GM06990 (cell line): ENCODE results near the gene TBC1D22B.

ENCODE experiments used
- DNase-seq: peaks from one replicate; pipeline ENCODE4 v3.0.0-alpha.2; 2011; ENCODE audit not compliant: insufficient read length; ENCODE audit errors: extremely low read depth
- H3K27me3 ChIP-seq: replicated peaks from 2 replicates; pipeline ENCODE4 v1.6.0; 2011; ENCODE audit warnings: low read length; ENCODE audit not compliant: control insufficient read depth, insufficient read depth
- H3K36me3 ChIP-seq: 2 replicates; pipeline ENCODE4 v1.5.1; 2011; ENCODE audit warnings: low read length; ENCODE audit not compliant: control insufficient read depth, insufficient read depth
- H3K4me3 ChIP-seq: replicated peaks from 2 replicates; pipeline ENCODE4 v1.5.1; 2011; ENCODE audit warnings: low read depth, mild to moderate bottlenecking, control low read depth, low read length
- CTCF ChIP-seq: IDR thresholded peaks from 2 replicates; pipeline ENCODE4 v1.5.1; 2011; ENCODE audit warnings: low read length, control low read depth, mild to moderate bottlenecking, inconsistent platforms; ENCODE audit not compliant: insufficient read depth, poor library complexity, severe bottlenecking

TBC1D22B gene

GRCh38 chr6:37242429-37243052 lies 15.0 kb upstream of the TBC1D22B start:
- Histone ChIP-seq H3K4me3 (no peak overlapping the region), H3K36me3 (no peaks in the 10 kb centered on the region), H3K27me3 (no peaks in the 10 kb centered on the region)
- TF ChIP-seq CTCF, result no peak
- no peak for DNase-seq

DNA sequence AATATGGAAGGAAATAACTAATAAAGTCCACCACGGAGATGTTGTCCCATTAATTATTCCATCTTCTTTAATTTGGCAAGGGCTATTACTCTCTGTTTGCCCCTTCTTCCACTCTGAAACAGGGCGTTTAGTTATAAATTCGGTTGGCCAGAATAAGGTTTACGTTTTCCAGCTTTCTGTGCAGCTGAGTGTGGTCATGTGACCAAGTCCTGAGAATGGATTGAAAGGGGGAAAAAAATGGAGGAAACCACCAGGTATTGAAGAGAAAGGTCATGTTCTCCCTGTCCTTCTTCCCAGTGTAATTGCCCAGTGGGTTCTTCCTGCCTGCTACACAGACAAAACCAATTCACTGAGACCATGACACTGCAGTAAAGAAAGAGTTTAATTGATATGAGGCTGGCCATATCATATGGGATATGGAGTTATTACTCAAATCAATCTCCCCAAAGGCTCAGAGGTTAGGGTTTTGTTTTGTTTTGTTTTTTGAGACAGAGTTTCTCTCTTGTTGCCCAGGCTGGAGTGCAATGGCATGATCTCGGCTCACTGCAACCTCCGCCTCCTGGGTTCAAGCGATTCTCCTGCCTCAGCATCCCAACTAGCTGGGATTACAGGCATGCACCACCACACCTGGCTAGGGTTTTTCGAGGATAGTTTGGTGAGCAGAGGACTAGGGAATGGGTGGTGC lies 14.3 kb upstream of the TBC1D22B start:
- no peaks in the 10 kb centered on the region for H3K27me3 ChIP-seq
- no peak overlapping the region for H3K4me3 ChIP-seq
- no peak for DNase-seq
- TF ChIP-seq CTCF, result no peak
- H3K36me3 ChIP-seq, result no peaks in the 10 kb centered on the region

GRCh38 chr6:37243816-37244370 lies 13.7 kb upstream of the TBC1D22B start:
- H3K4me3 ChIP-seq, result no peak overlapping the region
- H3K36me3 ChIP-seq, result no peaks in the 10 kb centered on the region
- no peaks in the 10 kb centered on the region for H3K27me3 ChIP-seq
- DNase-seq, result no peak
- no peak for TF ChIP-seq CTCF

GRCh38 chr6:37244430-37245310 lies 12.9 kb upstream of the TBC1D22B start:
- Histone ChIP-seq H3K4me3 (no peak overlapping the region), H3K27me3 (no peaks in the 10 kb centered on the region), H3K36me3 (no peaks in the 10 kb centered on the region)
- no peak for TF ChIP-seq CTCF
- no peak for DNase-seq

- no peaks in the 10 kb centered on the region for H3K27me3 ChIP-seq
These were observed 6.3 kb upstream of the TBC1D22B start for GRCh38 chr6:37251211-37251780.

More at GRCh38 chr6:37251211-37251780, 6.3 kb upstream of the TBC1D22B start:
- Histone ChIP-seq H3K36me3 (no peaks in the 10 kb centered on the region), H3K4me3 (no peak overlapping the region)
- no peak for TF ChIP-seq CTCF
- DNase-seq, result no peak
